ENCODE data around the gene C2orf68. TPM values are rescaled to one million over a fixed set of nuclear protein-coding genes. Genes with fewer than 3 reads are reported as not detected.

Gene C2orf68
- total and polyA plus RNA-seq, 2 of the 13 experiments (the other 11 are each of a cell fraction or from before 2014, with no cell fraction given) = 47.1 to 77.4 TPM

GRCh38 chr2:85578243-85579180, 33.4 kb downstream of the C2orf68 start (continued):
- TF ChIP-seq ZNF704 (CRISPR knock-in tag; IDR thresholded peaks at IDR 0.05; ENCODE audit: borderline replicate concordance) = 0 out of 2 replicates have a peak, but pooled peaks have one; percentile 51
- no peak for TF ChIP-seq ZFP91 (CRISPR knock-in tag; IDR thresholded peaks at IDR 0.05; ENCODE audit: borderline replicate concordance)
- TF ChIP-seq FOXP1 (IDR thresholded peaks at IDR 0.05) = no peak
- no peak for TF ChIP-seq FOXP1 (CRISPR knock-in tag; IDR thresholded peaks at IDR 0.05)
- TF ChIP-seq ZSCAN31 (CRISPR knock-in tag; IDR thresholded peaks at IDR 0.05; ENCODE audit: low read depth) = no peak
- TF ChIP-seq NFE2L2 (IDR thresholded peaks at IDR 0.05; ENCODE audit: low read length) = no peak
- no peak for TF ChIP-seq FOSL1 (CRISPR knock-in tag; IDR thresholded peaks at IDR 0.05; ENCODE audit: borderline replicate concordance)
- TF ChIP-seq BRF2 (CRISPR knock-in tag; IDR thresholded peaks at IDR 0.05) = no peak
- TF ChIP-seq ZNF639 (CRISPR knock-in tag; conservative IDR thresholded peaks at IDR 0.05) = no peak
- TF ChIP-seq ZHX2 (IDR thresholded peaks at IDR 0.05; ENCODE audit: low read depth) = no peak
- no peak for TF ChIP-seq ZHX2 (CRISPR knock-in tag; IDR thresholded peaks at IDR 0.05; ENCODE audit: borderline replicate concordance)
- TF ChIP-seq CBX2 (IDR thresholded peaks at IDR 0.05; ENCODE audit: low read depth, low read length) = no peak
- TF ChIP-seq CBX2 (CRISPR knock-in tag; IDR thresholded peaks at IDR 0.05; ENCODE audit: low read depth) = no peak
- TF ChIP-seq HNRNPLL (IDR thresholded peaks at IDR 0.05; ENCODE audit: low read depth, low read length, poor library complexity, severe bottlenecking) = peak; percentile 0
- no peak for TF ChIP-seq ELF4 (CRISPR knock-in tag; IDR thresholded peaks at IDR 0.05; ENCODE audit: borderline replicate concordance)
- TF ChIP-seq AHR (CRISPR knock-in tag; IDR thresholded peaks at IDR 0.05) = no peak
